ENCODE data around the gene HSP90B1. TPM values are rescaled to one million over a fixed set of nuclear protein-coding genes. Genes with fewer than 3 reads are reported as not detected.

Gene HSP90B1
- total RNA-seq, 1 experiment from 2014 or later: 888 TPM

DNA sequence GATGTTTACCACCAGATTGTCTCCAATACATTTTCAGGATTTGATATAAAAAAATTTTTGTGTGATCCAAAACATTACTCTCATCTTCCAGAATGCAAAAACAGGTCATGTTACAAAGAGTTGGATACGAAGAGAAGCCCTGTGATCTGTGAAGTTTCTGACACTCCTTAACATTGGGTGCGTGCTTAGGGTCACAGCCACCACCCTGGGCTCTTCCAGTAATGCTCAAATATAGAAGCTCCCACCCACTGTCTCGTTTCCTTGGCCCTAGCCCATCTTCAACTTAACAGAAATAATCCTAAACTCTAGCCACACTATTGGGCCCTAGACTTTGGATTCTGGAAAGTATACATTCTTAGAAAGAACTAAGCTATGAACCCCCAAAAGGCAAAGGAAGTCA, 32.9 kb upstream of the HSP90B1 start:
- Histone ChIP-seq H3K36me3 (ENCODE audit: control insufficient read depth in 1 of 2, insufficient read depth in 2 of 2, low read length in 2 of 2) (no peaks in the 10 kb centered on the region), H3K79me2 (ENCODE audit: insufficient read depth, low read length) (no peaks in the 10 kb centered on the region), H3K4me2 (ENCODE audit: low read length) (no peak overlapping the region), H3K9me2 (ENCODE audit: insufficient read depth) (no peaks in the 10 kb centered on the region), H4K20me1 (ENCODE audit: insufficient read depth) (no peaks in the 10 kb centered on the region), H3K9ac (ENCODE audit: low read length) (no peak overlapping the region), H3K9me3 (ENCODE audit: control insufficient read depth in 1 of 2, insufficient read depth in 1 of 2, low read depth in 1 of 2, low read length in 2 of 2) (no peaks in the 10 kb centered on the region), H3K4me3 (replicated peaks in 1 of 2; ENCODE audit: low read depth in 1 of 2, low read length in 2 of 2) (no peak overlapping the region), H2AFZ (ENCODE audit: low read depth, low read length, poor library complexity, severe bottlenecking) (no peak overlapping the region), H3K27me3 (ENCODE audit: insufficient read depth, low read length) (no peaks in the 10 kb centered on the region), H3K27ac (ENCODE audit: low read depth, low read length) (no peak overlapping the region), H3K4me1 (ENCODE audit: control insufficient read depth in 1 of 2, insufficient read depth in 2 of 2, low read length in 2 of 2) (no peaks in the 10 kb centered on the region)
- CTCF ChIA-PET: no interaction called here
- TF ChIP-seq EZH2 (IDR thresholded peaks at IDR 0.05) (no peak), ZNF274 (IDR thresholded peaks at IDR 0.05; ENCODE audit: low read depth, low read length) (no peak), EGR1 (IDR thresholded peaks at IDR 0.05; ENCODE audit: low read depth) (no peak), JUND (IDR thresholded peaks at IDR 0.05) (no peak), ELF1 (IDR thresholded peaks at IDR 0.05; ENCODE audit: borderline replicate concordance, low read depth) (no peak), ZBTB33 (IDR thresholded peaks at IDR 0.05; ENCODE audit: extremely low read depth, insufficient replicate concordance, low read length) (no peak), SRF (IDR thresholded peaks at IDR 0.05; ENCODE audit: low read depth) (no peak), CEBPB (IDR thresholded peaks at IDR 0.05; ENCODE audit: low read depth) (no peak), SIN3A (IDR thresholded peaks at IDR 0.05; ENCODE audit: low read depth) (no peak), POLR2A (IDR thresholded peaks at IDR 0.05; ENCODE audit: borderline replicate concordance, extremely low read depth, insufficient read depth, insufficient read length) (no peak), RAD21 (IDR thresholded peaks at IDR 0.05; ENCODE audit: low read depth) (no peak), SP1 (IDR thresholded peaks at IDR 0.05; ENCODE audit: low read depth) (no peak), MAX (IDR thresholded peaks at IDR 0.05) (no peak), REST (IDR thresholded peaks at IDR 0.05; ENCODE audit: low read depth) (no peak), CBX3 (IDR thresholded peaks at IDR 0.05; ENCODE audit: low read depth) (no peak), FOSL1 (IDR thresholded peaks at IDR 0.05; ENCODE audit: low read depth) (no peak), YY1 (IDR thresholded peaks at IDR 0.05; ENCODE audit: extremely low read depth, insufficient replicate concordance, low read depth, low read length) (no peak), EZH2phosphoT487 (IDR thresholded peaks at IDR 0.05; ENCODE audit: borderline replicate concordance) (no peak), ATF3 (IDR thresholded peaks at IDR 0.05) (no peak)
- TF ChIP-seq, protein P1, sequence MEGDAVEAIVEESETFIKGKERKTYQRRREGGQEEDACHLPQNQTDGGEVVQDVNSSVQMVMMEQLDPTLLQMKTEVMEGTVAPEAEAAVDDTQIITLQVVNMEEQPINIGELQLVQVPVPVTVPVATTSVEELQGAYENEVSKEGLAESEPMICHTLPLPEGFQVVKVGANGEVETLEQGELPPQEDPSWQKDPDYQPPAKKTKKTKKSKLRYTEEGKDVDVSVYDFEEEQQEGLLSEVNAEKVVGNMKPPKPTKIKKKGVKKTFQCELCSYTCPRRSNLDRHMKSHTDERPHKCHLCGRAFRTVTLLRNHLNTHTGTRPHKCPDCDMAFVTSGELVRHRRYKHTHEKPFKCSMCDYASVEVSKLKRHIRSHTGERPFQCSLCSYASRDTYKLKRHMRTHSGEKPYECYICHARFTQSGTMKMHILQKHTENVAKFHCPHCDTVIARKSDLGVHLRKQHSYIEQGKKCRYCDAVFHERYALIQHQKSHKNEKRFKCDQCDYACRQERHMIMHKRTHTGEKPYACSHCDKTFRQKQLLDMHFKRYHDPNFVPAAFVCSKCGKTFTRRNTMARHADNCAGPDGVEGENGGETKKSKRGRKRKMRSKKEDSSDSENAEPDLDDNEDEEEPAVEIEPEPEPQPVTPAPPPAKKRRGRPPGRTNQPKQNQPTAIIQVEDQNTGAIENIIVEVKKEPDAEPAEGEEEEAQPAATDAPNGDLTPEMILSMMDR (IDR thresholded peaks at IDR 0.05 in 2 of 3, conservative IDR thresholded peaks at IDR 0.05 in 1 of 3; ENCODE audit: borderline replicate concordance in 1 of 3, insufficient read depth in 1 of 3, low read depth in 2 of 3, low read length in 2 of 3): no peak
- BruUV-seq (replicated peaks): no TSS peak
- ATAC-seq (no peak), DNase-seq (ENCODE audit: low read depth, low spot score) (no peak)
- RAD21 ChIA-PET (ENCODE audit: low non-redundant PET in 1 of 2, low total read pairs in 2 of 2, uncharacterized antibody in 2 of 2, unreplicated experiment in 2 of 2): no interaction called here
- POLR2A ChIA-PET: no interaction called here
- intact Hi-C loops (cut with micrococcal nuclease): no loop called here

Data from HCT116 (cell line).